Retina (tissue), 1 donor: ENCODE results near the gene SPATA1.
A peak's percentile ranks its signal among the peaks of the same experiment; 100 is the strongest.
"Not testable (repeated sequence)": the region's sequence is repeated elsewhere in the genome, so short reads cannot be mapped to it uniquely, and the experiment has no call there.

Experiments
- DNase-seq: peaks from one replicate; pipeline ENCODE4 v3.0.0-alpha.2; 2016

The SPATA1 gene

DNA sequence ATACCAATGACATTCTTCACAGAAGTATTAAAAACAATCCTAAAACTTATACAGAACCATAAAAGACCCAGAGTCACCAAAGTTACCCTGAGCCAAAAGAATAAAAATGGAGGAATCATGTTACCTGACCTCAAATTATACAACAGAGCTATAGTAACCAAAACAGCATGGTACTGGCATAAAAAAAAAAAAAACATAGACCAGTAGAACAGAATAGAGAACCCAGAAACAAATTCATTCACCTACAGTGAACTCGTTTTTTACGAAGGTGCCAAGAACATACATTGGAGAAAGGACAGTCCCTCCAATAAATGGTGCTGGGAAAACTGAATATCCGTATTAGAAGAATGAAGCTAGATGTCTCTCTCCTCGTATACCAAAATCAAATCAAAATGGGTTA, 2.8 kb downstream of the SPATA1 start:
- DNase-seq, result no peak

DNA sequence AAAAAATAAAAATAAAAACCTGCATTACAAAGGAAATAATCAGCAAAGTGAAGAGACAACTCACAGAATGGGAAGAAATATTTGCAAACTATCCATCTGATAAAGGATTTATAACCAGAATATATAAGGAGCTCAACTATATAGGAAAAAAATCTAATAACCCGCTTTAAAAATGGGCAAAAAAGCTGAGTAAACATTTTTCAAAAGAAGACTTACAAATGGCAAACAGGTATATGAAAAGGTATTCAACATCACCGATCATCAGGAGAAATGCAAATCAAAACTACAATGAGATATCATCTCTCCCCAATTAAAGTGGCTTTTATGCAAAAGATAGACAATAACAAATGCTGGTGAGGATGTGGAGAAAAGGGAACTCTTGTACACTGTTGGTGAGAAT, 4.0 kb downstream of the SPATA1 start:
- no peak for DNase-seq

DNA sequence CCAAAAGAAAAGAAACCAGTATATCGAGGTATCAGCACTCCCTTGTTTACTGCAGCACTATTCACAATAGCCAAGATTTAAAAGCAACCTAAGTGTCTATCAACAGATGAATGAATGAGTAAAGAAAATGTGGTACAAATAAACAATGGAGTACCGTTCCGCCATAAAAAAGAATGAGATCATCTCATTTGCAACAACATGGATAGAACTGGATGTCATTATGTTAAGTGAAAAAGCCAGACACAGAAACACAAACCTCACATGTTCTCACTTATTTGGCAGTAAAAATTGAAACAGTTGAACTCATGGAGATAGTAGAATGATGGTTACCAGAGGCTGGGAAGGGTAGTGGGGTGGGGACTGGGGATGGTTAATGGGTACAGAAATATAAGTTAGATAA, 4.5 kb downstream of the SPATA1 start:
- DNase-seq, result no peak

DNA sequence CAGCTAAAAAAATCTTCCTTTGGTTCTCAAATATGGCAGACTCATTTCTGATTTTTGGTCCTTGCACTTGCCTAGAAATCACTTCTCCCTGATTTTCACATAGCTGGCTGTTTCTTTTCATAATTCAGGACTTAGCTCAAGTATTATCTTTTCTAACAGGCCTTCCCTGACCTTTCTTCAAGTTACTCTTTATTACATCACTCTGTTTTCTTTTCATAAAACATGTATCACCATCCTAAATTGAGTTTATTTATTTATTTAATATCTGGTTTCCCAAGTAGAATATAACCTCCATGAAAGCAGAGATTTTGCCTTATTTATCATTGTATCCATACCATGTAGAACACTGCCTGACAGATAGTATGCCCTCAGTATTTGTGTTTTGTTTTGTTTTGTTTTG, 18.4 kb downstream of the SPATA1 start:
- no peak for DNase-seq

DNA sequence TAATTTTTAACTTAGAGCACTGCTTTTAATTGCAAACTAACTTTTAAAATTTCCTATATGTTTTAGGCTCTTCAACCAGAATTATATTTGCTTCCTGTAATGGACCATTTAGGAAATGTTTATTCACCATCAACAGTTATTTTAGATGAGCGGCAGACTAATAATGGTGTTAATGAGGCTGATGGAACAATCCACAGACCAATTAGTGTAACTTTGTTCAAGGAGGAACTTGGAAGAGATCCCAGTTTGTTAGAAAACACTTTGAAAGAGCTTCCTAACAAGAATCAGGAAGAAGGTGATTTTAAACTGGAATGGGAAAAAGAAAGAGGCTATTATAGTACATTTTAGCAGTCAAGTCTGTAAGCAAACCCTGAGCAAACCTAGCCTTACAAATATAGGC, 19.6 kb downstream of the SPATA1 start:
- DNase-seq, result no peak

DNA sequence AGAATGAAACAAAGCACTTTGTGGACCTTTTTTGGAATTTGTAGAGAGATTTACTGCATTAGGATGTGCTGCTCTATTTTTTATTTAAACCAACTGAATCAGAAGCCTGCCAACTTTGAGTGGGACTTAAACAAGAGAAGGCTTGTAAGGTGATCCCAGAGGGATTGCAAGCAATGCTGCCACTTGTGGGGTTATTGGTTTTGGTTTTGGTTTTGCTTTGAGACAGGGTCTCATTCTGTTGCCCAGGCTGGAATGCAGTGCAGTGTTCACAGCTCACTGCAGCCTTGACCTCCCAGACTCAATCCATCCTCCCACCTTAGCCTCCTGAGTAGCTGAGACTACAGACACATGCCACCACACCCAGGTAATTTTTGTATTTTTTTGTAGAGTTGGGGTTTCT, 32.4 kb downstream of the SPATA1 start:
- no peak for DNase-seq

DNA sequence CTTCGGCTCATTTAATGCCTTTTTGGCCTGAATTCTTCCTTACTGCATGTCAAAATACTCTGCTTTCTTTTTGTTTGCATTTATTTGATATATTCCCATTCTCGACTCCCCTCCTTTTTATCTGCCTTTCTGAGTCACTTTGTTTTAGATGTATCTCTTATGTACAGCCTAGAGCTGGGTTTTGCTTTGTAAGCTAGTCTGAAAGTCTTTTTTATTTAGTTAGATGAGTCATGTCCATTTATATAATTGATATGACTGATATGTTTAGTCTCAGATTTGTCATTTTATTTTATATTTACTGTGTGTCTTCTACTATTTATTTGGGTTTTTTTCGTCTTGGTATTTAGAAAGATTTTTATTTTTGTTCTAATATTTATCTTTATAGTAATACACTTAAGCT, 33.8 kb downstream of the SPATA1 start:
- DNase-seq, result no peak

DNA sequence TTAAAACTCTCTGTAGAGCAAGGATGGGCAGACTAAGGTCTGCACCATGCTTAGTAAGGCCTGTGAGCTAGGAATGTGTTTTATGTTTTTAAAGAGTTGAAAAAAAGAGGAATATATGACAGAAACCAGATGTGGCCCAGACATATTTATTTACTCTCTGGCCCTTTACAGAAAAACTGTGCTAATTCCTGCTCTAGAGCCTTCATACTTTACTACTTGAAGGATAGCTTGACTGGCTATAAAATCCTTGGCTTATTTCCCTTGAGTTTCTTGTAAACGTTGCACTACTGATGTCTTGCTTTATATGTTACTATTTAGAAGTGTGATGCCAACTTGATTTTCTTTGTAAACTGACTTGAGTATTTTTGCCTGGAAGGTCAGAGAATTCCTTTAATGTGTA, 34.6 kb downstream of the SPATA1 start:
- DNase-seq, result no peak

DNA sequence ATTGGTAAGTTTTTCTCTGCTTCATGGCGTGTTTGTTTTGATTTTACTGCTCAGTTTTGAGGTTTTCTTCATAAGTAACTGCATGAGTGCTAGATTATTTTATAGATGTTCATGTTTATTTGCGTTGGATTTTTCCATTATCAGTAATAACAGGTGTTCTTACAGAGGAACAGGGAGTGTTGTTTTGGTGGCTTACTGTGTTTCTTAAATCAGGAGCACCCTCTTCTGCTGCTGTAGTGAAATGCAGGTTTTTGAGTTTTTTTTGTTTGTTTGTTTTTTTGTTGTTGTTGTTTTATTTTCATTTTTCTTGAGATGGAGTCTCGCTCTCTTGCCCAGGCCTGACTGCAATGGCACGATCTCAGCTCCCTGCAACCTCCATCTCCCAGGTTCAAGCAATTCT, 35.5 kb downstream of the SPATA1 start:
- DNase-seq, result no peak

DNA sequence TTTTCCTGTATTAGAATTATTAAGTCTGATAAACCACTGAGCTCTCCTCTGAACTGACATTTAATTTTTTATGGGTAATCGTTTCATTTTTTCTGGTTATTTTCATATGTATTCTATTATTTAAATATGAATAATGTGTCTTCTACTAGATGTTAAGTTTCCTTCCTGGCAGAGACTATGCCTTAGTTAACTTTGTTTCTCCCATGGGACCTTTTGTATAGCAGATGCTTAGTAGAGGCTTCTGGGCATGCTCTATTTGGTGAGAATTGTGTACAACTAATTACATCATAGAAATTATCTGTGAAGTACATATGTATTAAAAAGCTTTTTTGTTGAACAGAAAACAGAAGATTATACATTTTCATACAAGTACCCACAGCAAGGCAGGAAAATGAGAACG, 44.6 kb downstream of the SPATA1 start:
- no peak for DNase-seq

DNA sequence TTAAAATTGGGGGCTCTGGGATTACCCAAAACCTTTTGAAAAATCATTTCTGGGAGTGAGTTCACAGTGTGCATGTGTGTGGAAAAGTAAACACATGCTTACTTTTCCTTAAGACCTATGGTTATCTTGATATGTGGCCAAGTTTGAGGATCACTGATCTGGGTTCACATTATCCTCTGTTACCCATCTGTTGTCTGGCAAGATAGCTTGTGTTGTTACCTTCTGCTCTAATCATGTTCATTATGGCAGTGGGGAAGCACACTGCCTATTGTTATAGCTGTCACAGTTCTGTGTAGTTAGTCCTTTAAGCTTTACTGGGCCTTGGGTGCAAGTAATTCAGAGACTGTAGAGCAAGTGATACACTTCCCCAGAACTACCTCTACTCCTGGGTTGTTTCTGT, 63.0 kb downstream of the SPATA1 start:
- DNase-seq, result no peak

DNA sequence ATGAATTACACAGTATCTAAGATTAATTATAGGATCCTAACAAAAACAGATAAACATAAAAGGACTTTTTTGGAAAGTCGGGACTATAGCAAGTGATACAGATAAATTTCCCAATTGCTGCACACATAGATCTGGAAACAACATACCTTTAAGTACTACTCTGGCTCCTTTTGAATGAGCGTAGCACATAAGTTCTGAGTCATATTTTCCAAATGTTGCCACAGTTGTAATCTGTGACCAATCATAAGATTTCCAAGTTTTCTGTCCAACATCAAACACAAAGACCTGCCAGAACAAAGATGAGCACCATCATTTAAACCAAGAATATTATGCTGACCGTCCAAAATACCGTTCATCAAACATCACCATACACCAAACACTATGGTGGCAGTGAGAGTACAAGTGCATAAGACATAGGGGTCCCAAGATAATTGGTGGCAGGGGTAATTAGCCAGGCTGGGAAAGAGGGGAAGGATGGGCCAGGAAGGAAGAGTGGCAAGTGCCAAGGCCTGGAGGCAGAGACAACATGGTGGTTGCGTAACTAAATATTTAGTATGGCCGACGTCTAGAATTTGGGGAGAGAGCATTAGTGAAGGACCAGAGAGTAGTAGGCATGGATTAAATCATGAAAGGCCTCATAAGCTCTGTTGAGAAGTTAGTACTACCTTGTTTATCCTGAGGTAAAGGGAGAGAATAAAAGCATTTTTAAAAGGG, 64.4 kb downstream of the SPATA1 start:
- DNase-seq, result no peak

DNA sequence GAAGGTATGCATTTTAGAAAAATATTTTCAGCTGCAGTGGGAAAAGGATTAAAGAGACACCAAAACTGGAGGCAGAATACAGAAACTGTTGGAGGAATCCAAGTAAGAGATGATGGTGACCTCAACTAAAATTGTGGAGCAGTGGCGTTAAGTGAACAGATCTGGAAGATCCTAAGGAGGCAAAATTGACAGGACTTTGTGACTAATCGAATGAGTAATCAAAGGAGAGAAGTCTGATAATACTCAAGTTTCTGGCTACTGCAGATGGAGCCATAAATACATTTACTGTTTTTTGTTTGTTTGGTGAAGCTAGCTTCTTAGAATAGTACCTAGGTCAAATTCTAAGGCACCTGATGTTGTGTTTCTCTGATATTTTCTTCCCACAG, 65.0 kb downstream of the SPATA1 start:
- no peak for DNase-seq

DNA sequence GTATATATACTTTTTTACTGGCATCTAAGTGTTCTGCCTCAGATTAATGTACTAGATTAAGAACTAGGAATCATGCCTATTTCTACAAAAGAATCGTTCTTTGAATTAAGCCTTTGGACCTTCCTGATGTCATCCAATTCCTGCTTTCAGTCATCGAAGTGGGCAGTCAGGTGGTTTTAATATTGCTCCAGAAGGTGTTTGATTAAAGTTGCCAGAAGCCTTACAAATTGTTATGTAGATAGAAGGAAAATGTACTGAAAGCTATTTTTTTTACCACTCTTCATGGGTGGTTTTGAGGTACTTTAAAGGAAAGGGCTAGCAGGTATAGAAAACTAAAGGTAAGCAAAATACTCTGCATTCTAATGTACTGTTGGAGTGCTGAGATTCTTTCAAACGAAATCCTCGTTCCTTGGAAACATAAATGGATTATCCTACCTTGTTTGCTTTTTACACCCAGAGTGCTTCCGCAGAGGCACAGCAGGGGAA, 67.3 kb downstream of the SPATA1 start:
- no peak for DNase-seq

DNA sequence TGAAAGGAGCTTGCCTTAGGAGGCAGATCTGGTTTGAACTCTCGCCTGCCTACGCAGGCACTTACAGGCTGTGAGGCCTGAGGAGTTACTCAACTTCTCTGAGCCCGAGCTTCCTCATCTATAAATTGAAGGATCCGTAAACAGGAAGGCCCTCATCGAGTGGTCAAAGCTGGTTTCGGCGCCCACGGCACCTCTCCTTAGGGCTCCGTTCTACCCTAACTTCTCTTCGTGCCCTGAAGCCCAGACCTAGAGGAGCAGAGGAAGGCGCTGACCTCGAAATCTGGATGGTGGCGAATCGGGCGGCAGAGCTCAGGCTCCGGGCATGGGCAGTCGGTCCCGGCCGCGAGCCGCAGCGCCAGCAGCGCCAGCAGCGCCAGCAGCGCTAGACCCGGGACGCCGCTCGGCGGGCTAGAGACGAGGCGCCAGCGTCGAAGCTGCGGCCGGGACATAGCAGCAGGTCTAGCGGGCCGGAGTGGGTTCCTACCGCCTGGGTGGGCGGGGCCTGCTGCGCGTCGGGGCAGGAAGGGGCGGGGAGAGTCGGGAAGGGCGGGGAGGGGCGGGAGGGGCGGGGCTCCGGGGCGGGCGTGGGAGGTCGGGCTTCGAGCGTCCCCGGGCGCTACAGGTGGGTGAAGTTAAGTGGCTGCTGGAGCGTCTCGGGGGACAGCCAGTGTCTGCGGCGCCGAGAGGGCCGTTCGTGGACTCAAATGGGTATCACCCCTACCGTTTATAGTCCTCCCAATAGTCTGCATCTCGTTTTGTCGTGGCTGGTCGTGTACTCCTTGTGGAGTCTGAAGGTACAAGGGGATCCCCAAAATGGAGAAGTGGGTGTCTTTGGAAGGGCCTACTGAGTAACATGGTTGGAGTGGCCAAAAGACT, 68.0 kb downstream of the SPATA1 start, which contains the start of gene CTBS:
CTBS (minus strand) TSS at position 474 of the 876 bp plus-strand sequence; CDS start at position 449, 25 bp downstream.
- peak; percentile 89 for DNase-seq

DNA sequence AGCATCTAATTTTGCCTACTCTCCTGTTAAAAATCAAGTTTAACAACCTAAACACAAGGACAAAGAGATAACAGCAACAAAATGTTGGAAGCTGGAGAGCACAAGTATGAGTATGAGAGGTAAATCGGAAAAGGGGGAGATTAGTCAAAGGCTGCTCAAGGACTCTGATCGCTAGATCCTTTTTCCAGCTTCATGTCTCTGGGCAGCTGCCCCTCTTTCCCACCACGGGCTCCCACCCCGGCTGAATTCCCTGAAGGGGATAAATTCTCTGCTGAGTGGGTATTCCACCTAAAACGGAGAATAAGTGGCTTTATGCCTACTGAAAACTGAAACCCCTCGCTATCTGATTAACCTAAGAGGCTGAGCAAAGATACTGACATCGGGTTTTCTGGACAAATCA, 68.8 kb downstream of the SPATA1 start:
- DNase-seq, result no peak

DNA sequence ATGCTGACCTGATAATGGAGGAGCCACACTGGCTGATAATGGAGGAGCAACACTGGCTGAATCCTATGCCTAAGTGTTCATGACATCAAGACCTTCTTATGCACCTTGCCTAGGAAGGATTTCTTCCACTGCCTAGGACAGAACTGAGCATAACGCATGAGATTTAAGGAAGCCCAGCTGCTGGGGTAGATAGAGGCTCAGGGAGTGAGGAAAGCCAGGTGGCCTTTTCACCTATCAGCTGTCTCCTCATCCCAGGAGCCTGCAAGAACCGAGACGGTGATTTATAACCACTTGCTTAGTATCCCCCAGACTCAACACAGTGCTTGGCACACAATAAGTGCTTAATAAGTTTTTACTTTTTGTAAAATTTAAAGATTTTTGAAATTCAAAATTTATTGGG, 75.5 kb downstream of the SPATA1 start:
- DNase-seq, result no peak

DNA sequence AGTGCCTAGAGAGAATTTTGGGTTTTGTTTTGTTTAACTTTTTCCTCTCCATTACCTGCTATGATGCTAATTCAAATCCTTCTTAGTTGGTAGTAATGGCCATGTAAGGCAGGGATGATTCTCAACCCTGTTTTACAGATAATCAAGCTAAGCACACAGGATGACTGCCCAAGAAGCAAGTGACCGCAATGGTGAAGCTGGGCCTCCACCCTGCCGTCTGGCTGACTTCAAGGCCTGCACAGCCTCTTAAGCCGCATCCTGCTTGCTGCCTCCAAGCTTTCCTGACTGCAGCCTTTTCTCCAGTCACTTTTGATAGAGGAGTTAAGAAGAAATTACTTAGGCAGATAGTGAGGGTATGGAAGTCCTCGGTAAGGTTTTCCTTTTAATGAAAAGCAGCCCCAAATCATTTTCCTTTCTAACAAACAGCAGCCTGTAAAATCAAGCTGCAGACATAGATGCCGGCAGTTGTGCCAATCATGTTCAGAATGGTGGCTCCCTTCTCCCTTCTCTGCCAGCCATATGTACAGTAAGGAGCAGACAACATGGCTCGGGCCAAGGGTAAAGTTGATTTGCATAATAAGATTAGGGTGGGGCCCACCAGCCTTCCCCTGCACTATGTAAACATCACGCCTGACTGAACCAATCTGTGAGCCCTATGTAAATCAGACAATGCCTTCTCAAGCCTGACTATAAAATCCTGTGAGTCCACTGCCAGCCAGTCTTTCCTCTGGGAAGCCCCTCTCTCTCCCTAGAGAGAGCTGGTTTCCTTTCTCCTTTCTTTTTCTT, 76.8 kb downstream of the SPATA1 start:
- peak; percentile 71 for DNase-seq

DNA sequence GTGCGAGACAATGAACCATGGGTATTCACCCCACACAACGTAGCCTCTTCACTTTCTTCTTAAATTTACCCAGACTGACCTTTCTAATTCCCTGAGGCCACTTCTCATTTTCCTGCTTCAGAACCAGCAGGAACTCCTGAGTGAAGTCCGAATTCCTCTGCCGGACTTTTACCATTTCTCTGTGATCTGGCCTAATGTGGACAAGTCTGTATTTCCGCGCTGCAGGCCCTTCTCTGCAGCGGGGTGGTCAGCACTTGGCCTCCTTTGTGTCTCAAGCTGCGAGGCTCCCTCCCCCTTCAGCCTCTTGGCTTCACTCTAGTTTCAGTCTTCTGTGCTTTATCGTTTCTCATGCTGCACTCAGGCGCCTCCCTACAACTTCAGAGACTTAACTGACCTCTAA, 77.5 kb downstream of the SPATA1 start:
- peak; percentile 68 for DNase-seq

DNA sequence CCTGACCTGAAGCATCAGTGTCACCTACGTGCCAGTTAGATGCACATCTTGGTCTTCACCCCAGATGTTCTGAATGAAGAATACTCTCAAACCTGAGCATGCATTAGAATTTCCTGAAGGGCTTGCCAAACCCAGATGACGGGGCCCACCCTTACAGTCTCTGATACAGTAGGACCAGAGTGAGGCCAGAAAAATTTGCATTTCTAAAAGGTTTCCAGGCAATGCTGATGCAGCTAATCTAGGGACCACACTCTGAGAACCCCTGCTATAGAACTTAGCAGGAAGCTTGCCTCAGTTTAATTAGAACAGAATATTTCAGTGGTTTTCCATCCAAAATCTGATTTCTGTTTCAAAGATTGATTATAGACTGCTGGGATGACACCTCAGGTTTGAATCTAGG, 77.9 kb downstream of the SPATA1 start:
- DNase-seq, result no peak

DNA sequence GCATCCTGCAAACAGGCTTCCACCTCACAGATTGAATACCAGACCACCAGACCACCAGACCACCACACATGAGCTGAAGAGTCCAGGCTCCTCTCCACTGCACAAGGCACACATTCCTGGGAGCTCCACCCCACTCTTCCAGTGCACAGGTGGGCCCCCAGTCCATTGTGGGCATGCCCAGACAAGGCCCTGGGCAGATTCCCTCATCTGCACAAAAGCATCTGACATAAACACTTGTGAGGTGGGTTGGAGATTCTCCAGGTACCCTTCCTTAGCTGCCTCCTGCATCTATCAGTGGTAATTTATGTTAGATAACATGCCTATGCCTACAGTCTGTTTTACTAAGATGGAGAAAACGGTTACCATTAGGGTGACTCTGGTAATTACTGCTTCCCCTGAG, 79.6 kb downstream of the SPATA1 start:
- no peak for DNase-seq

DNA sequence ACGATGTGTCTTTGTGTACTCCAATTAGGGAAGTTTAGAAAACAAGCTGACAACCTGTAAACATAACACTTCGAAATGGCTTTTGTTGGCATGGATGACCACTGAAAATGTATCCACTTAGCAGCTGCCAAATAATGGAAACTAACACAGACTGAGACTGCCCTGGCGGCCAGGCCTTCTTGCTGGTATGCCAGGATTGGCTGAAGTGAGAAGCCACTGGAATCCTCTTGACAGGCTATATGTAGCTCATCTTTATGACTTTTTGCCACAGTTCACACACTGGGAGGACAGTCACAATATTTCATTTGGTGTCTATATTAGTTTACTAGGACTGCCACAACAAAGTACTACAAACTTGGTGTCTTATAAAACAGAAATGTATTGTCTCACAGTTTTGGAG, 80.9 kb downstream of the SPATA1 start:
- no peak for DNase-seq

DNA sequence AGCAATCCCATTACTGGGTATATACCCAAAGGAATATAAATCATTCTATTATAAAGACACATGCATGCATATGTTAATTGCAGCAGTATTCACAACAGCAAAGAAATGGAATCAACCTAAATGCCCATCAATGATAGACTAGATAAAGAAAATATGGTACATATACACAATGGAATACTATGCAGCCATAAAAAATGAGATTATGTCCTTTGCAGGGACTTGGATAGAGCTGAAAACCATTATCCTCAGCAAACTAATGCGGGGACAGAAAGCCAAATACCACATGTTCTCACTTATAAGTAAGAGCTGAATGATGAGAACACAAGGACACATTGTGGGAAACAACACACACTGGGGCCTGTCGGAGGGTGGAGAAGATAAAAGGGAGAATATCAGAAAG, 88.8 kb downstream of the SPATA1 start:
- not testable (repeated sequence) for DNase-seq
